GM11168 (cell line): ENCODE results near the gene RADIL.

Source experiments
- in situ Hi-C: fragments of 300-500 bp; cut with MboI; formaldehyde crosslinking; loops from one replicate; pipeline ENCODE4 v1.12.0; 2022; ENCODE audit warnings: low sequenced_read_pairs; ENCODE audit not compliant: unreplicated experiment

Gene RADIL

GRCh38 chr7:4851459-4852422 is 31.8 kb downstream of the RADIL start:
- in situ Hi-C loops = no loop called here

GRCh38 chr7:4850262-4850795 is 33.2 kb downstream of the RADIL start:
- in situ Hi-C loops = no loop called here

GRCh38 chr7:4849390-4849789 is 34.1 kb downstream of the RADIL start:
- in situ Hi-C loops = no loop called here

- in situ Hi-C loops = no loop called here
Observed at GRCh38 chr7:4845740-4846142, 37.8 kb downstream of the RADIL start.

- in situ Hi-C loops = no loop called here
Observed at GRCh38 chr7:4842319-4843064, 41.0 kb downstream of the RADIL start.

GRCh38 chr7:4841836-4842235 is 41.7 kb downstream of the RADIL start:
- in situ Hi-C loops = no loop called here

GRCh38 chr7:4841007-4841784 is 42.3 kb downstream of the RADIL start:
- in situ Hi-C loops = no loop called here

GRCh38 chr7:4840079-4840501 is 43.4 kb downstream of the RADIL start:
- in situ Hi-C loops = no loop called here

GRCh38 chr7:4838626-4839334 is 44.7 kb downstream of the RADIL start:
- in situ Hi-C loops = no loop called here

GRCh38 chr7:4837803-4838625 is 45.5 kb downstream of the RADIL start:
- in situ Hi-C loops = no loop called here

GRCh38 chr7:4837041-4837802 is 46.3 kb downstream of the RADIL start:
- in situ Hi-C loops = no loop called here

GRCh38 chr7:4836206-4836661 is 47.3 kb downstream of the RADIL start:
- in situ Hi-C loops = no loop called here

GRCh38 chr7:4835398-4836205 is 47.9 kb downstream of the RADIL start:
- in situ Hi-C loops = no loop called here

GRCh38 chr7:4834601-4835397 is 48.7 kb downstream of the RADIL start:
- in situ Hi-C loops = no loop called here

- in situ Hi-C loops = no loop called here
Observed at GRCh38 chr7:4833691-4834600, 49.6 kb downstream of the RADIL start.
